SK-N-MC (cell line): Measurements from ENCODE around the gene SMTN.

Experiments
- EZH2 ChIP-seq: fragments of 200-600 bp; sonication (generic); IDR thresholded peaks from one replicate; pipeline ENCODE4 v1.6.1; 2017; ENCODE audit warnings: antibody characterized with exemption
- FOXP2 ChIP-seq: optimal IDR thresholded peaks from 2 replicates; pipeline ENCODE3; 2011; ENCODE audit warnings: mild to moderate bottlenecking, moderate library complexity; ENCODE audit not compliant: insufficient read depth; ENCODE audit errors: extremely low read length, control extremely low read depth
- POLR2AphosphoS5 ChIP-seq: IDR thresholded peaks from 2 replicates; pipeline ENCODE4 v1.6.1; 2012; ENCODE audit warnings: mild to moderate bottlenecking, low read depth, low read length, borderline replicate concordance

GRCh38 chr22:31056986-31057599 is 24.0 kb upstream of the SMTN start:
- no peak for TF ChIP-seq POLR2AphosphoS5
- TF ChIP-seq FOXP2 = no peak
- TF ChIP-seq EZH2 = no peak
